Endothelial cell of umbilical vein (primary cell): ENCODE data around the gene CACNA2D2. TPM values are rescaled to one million over a fixed set of nuclear protein-coding genes. Genes with fewer than 3 reads are reported as not detected.

ENCODE experiments used
- BruUV-seq: library from RNA; stranded (reverse); fragments of 400-500 nt; replicated peaks from 2 replicates; lab custom pipeline; 2021; lab: Mats Ljungman, UMichigan
- CTCF ChIA-PET: fragments of 300-600, 350-600 bp; sonication (Branson Sonifier 250); formaldehyde crosslinking; loops from one replicate; lab custom pipeline; 2021; ENCODE audit warnings: antibody characterized with exemption, inconsistent platforms; lab: Charles Lee
- POLR2A ChIA-PET: fragments of 300-600, 350-600 bp; sonication (Branson Sonifier 250); formaldehyde crosslinking; loops from one replicate; lab custom pipeline; 2021; ENCODE audit warnings: antibody characterized with exemption, inconsistent platforms; lab: Charles Lee
- DNase-seq: peaks from one replicate; pipeline ENCODE4 v3.0.0-alpha.2; 2011; ENCODE audit warnings: low read depth, low spot score
- FAIRE-seq: peaks from 2 replicates; lab custom pipeline; 2011; peaks lifted over from hg19 to GRCh38; lab: Jason Lieb, UNC
- H2AFZ ChIP-seq: 2 replicates; pipeline ENCODE4 v1.6.0; 2012; ENCODE audit warnings: low read depth, low read length, control low read depth, inconsistent platforms
- H3K27ac ChIP-seq: 2 replicates; pipeline ENCODE4 v1.5.1; 2011; ENCODE audit warnings: low read depth, mild to moderate bottlenecking, control low read depth, low read length, moderate library complexity; ENCODE audit not compliant: insufficient read depth
- H3K27me3 ChIP-seq, 2 experiments: 2 replicates each; pipeline versions ENCODE4 v1.6.0 to v1.6.1; 2011; ENCODE audit warnings: low read length in 2 of 2, mixed read lengths in 1 of 2; ENCODE audit not compliant: control insufficient read depth in 2 of 2, insufficient read depth in 2 of 2
- H3K36me3 ChIP-seq, 2 experiments: 2 replicates in 1 of 2; 3 replicates in 1 of 2; pipeline ENCODE4 v1.5.1; 2011; ENCODE audit warnings: low read length in 2 of 2, mild to moderate bottlenecking in 1 of 2, moderate library complexity in 1 of 2; ENCODE audit not compliant: control insufficient read depth in 2 of 2, insufficient read depth in 2 of 2; ENCODE audit errors: extremely low read depth in 1 of 2
- H3K4me1 ChIP-seq: 3 replicates; pipeline ENCODE4 v1.5.1; 2011; ENCODE audit warnings: mild to moderate bottlenecking, low read length; ENCODE audit not compliant: control insufficient read depth, insufficient read depth; ENCODE audit errors: extremely low read depth
- H3K4me2 ChIP-seq: 2 replicates; pipeline ENCODE4 v1.6.1; 2011; ENCODE audit warnings: low read length, control low read depth, mixed read lengths; ENCODE audit not compliant: insufficient read depth
- H3K4me3 ChIP-seq, 3 experiments: fragments of 200-600 bp in 1 of 3; sonication (generic), shearing (Covaris generic) in 1 of 3; replicated peaks in 1 of 3; 2 replicates each; pipeline ENCODE4 v1.5.1; 2011 to 2016; ENCODE audit warnings: control low read depth in 3 of 3, low read length in 3 of 3, mild to moderate bottlenecking in 2 of 3, inconsistent platforms in 1 of 3, low read depth in 1 of 3, moderate library complexity in 1 of 3; ENCODE audit not compliant: insufficient read depth in 1 of 3
- H3K79me2 ChIP-seq: 2 replicates; pipeline ENCODE4 v1.6.0; 2012; ENCODE audit warnings: low read length, inconsistent platforms; ENCODE audit not compliant: control insufficient read depth, insufficient read depth
- H3K9ac ChIP-seq: replicated peaks from 2 replicates; pipeline ENCODE3; 2011; ENCODE audit warnings: low read length, control low read depth; ENCODE audit not compliant: insufficient read depth; ENCODE audit errors: extremely low read depth
- H3K9me1 ChIP-seq: replicated peaks from 3 replicates; pipeline ENCODE4 v1.6.0; 2011; ENCODE audit warnings: mild to moderate bottlenecking, low read length; ENCODE audit not compliant: control insufficient read depth, insufficient read depth; ENCODE audit errors: extremely low read depth
- H3K9me3 ChIP-seq: replicated peaks from 2 replicates; pipeline ENCODE4 v1.5.1; 2012; ENCODE audit warnings: low read length, inconsistent platforms; ENCODE audit not compliant: control insufficient read depth, insufficient read depth
- H4K20me1 ChIP-seq: replicated peaks from 2 replicates; pipeline ENCODE3; 2011; ENCODE audit warnings: mild to moderate bottlenecking, low read length; ENCODE audit not compliant: control insufficient read depth, insufficient read depth; ENCODE audit errors: extremely low read depth
- EZH2 ChIP-seq: IDR thresholded peaks from 2 replicates; pipeline ENCODE4 v1.6.1; 2012; ENCODE audit warnings: borderline replicate concordance, low read depth, mild to moderate bottlenecking, moderate library complexity, low read length, inconsistent platforms; ENCODE audit not compliant: severe bottlenecking
- GATA2 ChIP-seq: IDR thresholded peaks from 2 replicates; pipeline ENCODE4 v1.7.0; 2011; ENCODE audit warnings: low read depth, mild to moderate bottlenecking, moderate library complexity, mixed read lengths, low read length; ENCODE audit not compliant: insufficient read length, insufficient read depth
- JUN ChIP-seq: IDR thresholded peaks from 2 replicates; pipeline ENCODE4 v1.6.1; 2011; ENCODE audit warnings: borderline replicate concordance, low read depth; ENCODE audit not compliant: insufficient read length, insufficient read depth
- MYC ChIP-seq: IDR thresholded peaks from one replicate; pipeline ENCODE4 v1.6.1; 2011; ENCODE audit warnings: mild to moderate bottlenecking, low read depth, low read length
- POLR2A ChIP-seq: IDR thresholded peaks from 2 replicates; pipeline ENCODE4 v1.6.1; 2012; ENCODE audit warnings: low read depth, mild to moderate bottlenecking, control low read depth, low read length
- POLR2AphosphoS5 ChIP-seq: IDR thresholded peaks from 2 replicates; pipeline ENCODE4 v1.6.1; 2012; ENCODE audit warnings: low read depth, mild to moderate bottlenecking, control low read depth, low read length, moderate library complexity; ENCODE audit not compliant: insufficient read depth
- dilution Hi-C: fragments of 300-500 bp; cut with MboI; formaldehyde crosslinking; loops from one replicate; pipeline ENCODE4 v1.15.0; 2019; ENCODE audit warnings: low sequenced_read_pairs; ENCODE audit not compliant: extremely low pct_ligation_motif_present
- intact Hi-C: fragments of 100-400 bp; cut with micrococcal nuclease; formaldehyde crosslinking; loops from one replicate; pipeline ENCODE4 v1.10.0; 2022
- polyA plus RNA-seq, 4 experiments: library from polyadenylated mRNA; depleted of rRNA in 3 of 4; stranded (reverse) in 3 of 4; unstranded in 1 of 4; fragments of >200 nt; gene quantifications; 2 replicates each; pipeline versions ENCODE4 v1.2.1 to v1.2.3, GENCODE V29; 2011 to 2012; ENCODE audit warnings: missing spikeins in 1 of 4
- total RNA-seq: library from RNA; stranded (reverse); gene quantifications from 2 replicates; pipeline ENCODE4 v1.2.3, GENCODE V29; 2021
- TF ChIP-seq, protein P1 (sequence below): IDR thresholded peaks from 2 replicates; pipeline ENCODE4 v1.6.1; 2011; ENCODE audit not compliant: insufficient read depth, insufficient read length

Gene CACNA2D2
- total and polyA plus RNA-seq, 2 donors (not counting 3 experiments of a cell fraction or from before 2014, with no cell fraction given): 0.15 TPM; not detected in 1

DNA sequence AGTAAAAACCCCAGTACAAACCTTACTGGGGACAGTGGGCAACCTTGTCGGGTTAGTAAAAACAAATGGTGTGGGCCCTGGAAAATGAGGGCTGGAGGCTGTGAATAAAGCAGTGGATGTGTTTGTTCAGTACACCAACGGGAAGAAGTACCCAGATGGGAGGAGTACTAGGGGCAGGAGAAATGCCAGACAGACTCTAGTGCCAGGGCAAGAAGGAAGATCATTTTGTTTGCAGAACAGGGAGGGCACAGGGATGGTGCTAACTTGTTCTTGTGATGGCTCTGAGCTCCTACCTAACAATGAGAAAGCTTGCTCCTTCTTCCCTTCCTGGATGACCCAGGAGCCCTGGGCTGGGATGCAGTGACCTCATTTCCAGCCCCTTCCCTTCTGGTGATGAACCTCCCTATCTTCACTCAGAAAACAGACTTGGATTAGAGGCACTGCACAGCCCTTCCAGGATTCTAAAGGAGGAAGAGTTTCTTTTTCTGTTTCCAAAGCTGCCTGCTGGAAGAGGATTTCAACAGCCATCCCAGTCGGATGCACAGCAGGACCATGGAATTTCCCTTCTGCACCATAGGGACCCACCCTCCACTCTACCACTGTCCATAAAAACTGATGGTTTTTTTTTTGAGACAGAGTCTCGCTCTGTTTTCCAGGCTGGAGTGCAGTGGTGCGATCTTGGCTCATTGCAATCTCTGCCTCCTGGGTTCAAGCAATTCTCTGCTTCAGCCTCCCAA is 168.9 kb downstream of the CACNA2D2 start:
- peaks cover 20 to 26% of the 10 kb centered on the region in 2 experiments for H3K36me3 ChIP-seq
- TF ChIP-seq GATA2: no peak
- no peak for TF ChIP-seq EZH2
- no peak for TF ChIP-seq POLR2AphosphoS5
- TF ChIP-seq, protein P1, sequence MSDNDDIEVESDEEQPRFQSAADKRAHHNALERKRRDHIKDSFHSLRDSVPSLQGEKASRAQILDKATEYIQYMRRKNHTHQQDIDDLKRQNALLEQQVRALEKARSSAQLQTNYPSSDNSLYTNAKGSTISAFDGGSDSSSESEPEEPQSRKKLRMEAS: no peak
- no peak for TF ChIP-seq MYC
- no peak for TF ChIP-seq POLR2A
- no peak for TF ChIP-seq JUN
- H3K27me3 ChIP-seq: no peaks in the 10 kb centered on the region
- H3K79me2 ChIP-seq: peaks cover 60% of the 10 kb centered on the region
- no peaks in the 10 kb centered on the region for H3K9me1 ChIP-seq
- DNase-seq: peak; percentile 47
- H3K27ac ChIP-seq: peak overlapping the region; percentile 95
- no peak for FAIRE-seq
- dilution Hi-C loops: no loop called here
- POLR2A ChIA-PET: interaction anchor here (6.1 kb wide), 1 partner anchor 12 kb away, joined by 38 read pairs; the partner anchor contains the start of gene HYAL2
- no peaks in the 10 kb centered on the region for H4K20me1 ChIP-seq
- H3K4me3 ChIP-seq: peak overlapping the region in 1 of 3 experiments; percentile 24
- no peaks in the 10 kb centered on the region for H3K9me3 ChIP-seq
- intact Hi-C loops: loop anchor here (1.0 kb wide), 1 partner anchor 11 kb away; no protein-coding TSS in a partner anchor
- H3K4me1 ChIP-seq: peaks cover 36% of the 10 kb centered on the region
- H3K4me2 ChIP-seq: peak overlapping the region; percentile 93
- CTCF ChIA-PET: interaction anchor here (0.6 to 5.0 kb wide), 5 partner anchors 11 to 208 kb away, joined by 3 to 66 read pairs (median 4); partner anchors contain the start of gene HYAL2
- no peak overlapping the region for H2AFZ ChIP-seq
- BruUV-seq: no TSS peak
- peak overlapping the region; percentile 78 for H3K9ac ChIP-seq
